HG03103 (cell line): Measurements from ENCODE around the gene UBE3B.

Experiments
- ATAC-seq: cut with Tn5 transposase; IDR thresholded peaks from one replicate; pipeline ENCODE4 v1.9.1; 2021; ENCODE audit warnings: low read depth; ENCODE audit not compliant: unreplicated experiment

The UBE3B gene

GRCh38 chr12:109549613-109550270 is 72.3 kb downstream of the UBE3B start:
- no peak for ATAC-seq

GRCh38 chr12:109550281-109550680 is 72.8 kb downstream of the UBE3B start:
- no peak for ATAC-seq

- no peak for ATAC-seq
Measured at GRCh38 chr12:109551108-109551507, 73.7 kb downstream of the UBE3B start.

GRCh38 chr12:109552971-109553370 is 75.5 kb downstream of the UBE3B start:
- no peak for ATAC-seq

- ATAC-seq: no peak
Measured at GRCh38 chr12:109553483-109553882, 76.0 kb downstream of the UBE3B start.

GRCh38 chr12:109553906-109554500 is 76.6 kb downstream of the UBE3B start:
- no peak for ATAC-seq

GRCh38 chr12:109554761-109555160 is 77.3 kb downstream of the UBE3B start:
- no peak for ATAC-seq

- ATAC-seq: no peak
Measured at GRCh38 chr12:109555431-109556315, 78.2 kb downstream of the UBE3B start.

- ATAC-seq: no peak
Measured at GRCh38 chr12:109557200-109557599, 79.8 kb downstream of the UBE3B start.

- ATAC-seq: no peak
Measured at GRCh38 chr12:109557805-109558204, 80.4 kb downstream of the UBE3B start.

GRCh38 chr12:109558374-109559199 is 81.2 kb downstream of the UBE3B start:
- ATAC-seq: no peak

GRCh38 chr12:109559200-109559505 is 81.7 kb downstream of the UBE3B start:
- no peak for ATAC-seq

- ATAC-seq: no peak
Measured at GRCh38 chr12:109559601-109560000, 82.2 kb downstream of the UBE3B start.

- no peak for ATAC-seq
Measured at GRCh38 chr12:109560867-109561710, 83.7 kb downstream of the UBE3B start.

- ATAC-seq: no peak
Measured at GRCh38 chr12:109561711-109562030, 84.2 kb downstream of the UBE3B start.

GRCh38 chr12:109562871-109563270 is 85.4 kb downstream of the UBE3B start:
- ATAC-seq: no peak

- ATAC-seq: no peak
Measured at GRCh38 chr12:109563291-109564284, 86.2 kb downstream of the UBE3B start.

- no peak for ATAC-seq
Measured at GRCh38 chr12:109566424-109566823, 89.0 kb downstream of the UBE3B start.

GRCh38 chr12:109567296-109567695 is 89.9 kb downstream of the UBE3B start:
- no peak for ATAC-seq
